Kidney (tissue), 22 donors: ENCODE measurements around the gene STK16. TPM values are rescaled to one million over a fixed set of nuclear protein-coding genes. Genes with fewer than 3 reads are reported as not detected.

ENCODE experiments used
- DNase-seq, 5 donors: peaks; one replicate each; pipeline ENCODE4 v3.0.0-alpha.2; 2013 to 2020
- FAIRE-seq: peaks from 2 replicates; lab custom pipeline; 2012; peaks lifted over from hg19 to GRCh38; lab: Jason Lieb, UNC
- H3K27ac ChIP-seq, 2 donors: one replicate each; pipeline ENCODE4 v1.7.0; 2013; ENCODE audit warnings: low read depth in 2 of 2, low read length in 2 of 2, inconsistent platforms in 1 of 2
- H3K27me3 ChIP-seq: one replicate; pipeline ENCODE4 v1.7.1; 2013; ENCODE audit warnings: low read length, inconsistent platforms; ENCODE audit not compliant: control insufficient read depth, insufficient read depth
- H3K36me3 ChIP-seq, 3 donors: one replicate each; pipeline versions ENCODE4 v1.7.0 to v1.7.1; 2013; ENCODE audit warnings: low read length in 3 of 3, control low read depth in 1 of 3, inconsistent platforms in 1 of 3; ENCODE audit not compliant: insufficient read depth in 3 of 3, control insufficient read depth in 2 of 3
- H3K4me1 ChIP-seq, 3 donors: one replicate each; pipeline versions ENCODE4 v1.7.0 to v1.7.1; 2013; ENCODE audit warnings: low read length in 3 of 3, inconsistent platforms in 1 of 3, low read depth in 1 of 3; ENCODE audit not compliant: control insufficient read depth in 2 of 3, insufficient read depth in 2 of 3
- H3K4me3 ChIP-seq, 3 donors: one replicate each; pipeline versions ENCODE4 v1.7.0 to v1.8.1; 2013; ENCODE audit warnings: low read length in 3 of 3, control low read depth in 1 of 3, inconsistent platforms in 1 of 3
- H3K9ac ChIP-seq, 3 donors: one replicate each; pipeline versions ENCODE4 v1.7.0 to v1.7.1; 2013; ENCODE audit warnings: low read length in 3 of 3, control low read depth in 1 of 3, inconsistent platforms in 1 of 3
- H3K9me3 ChIP-seq, 3 donors: one replicate each; pipeline versions ENCODE4 v1.7.0 to v1.7.1; 2013; ENCODE audit warnings: low read length in 3 of 3, control low read depth in 1 of 3, inconsistent platforms in 1 of 3; ENCODE audit not compliant: control insufficient read depth in 2 of 3, insufficient read depth in 1 of 3
- CTCF ChIP-seq: IDR thresholded peaks from 3 replicates; pipeline ENCODE4 v1.5.1; 2012; ENCODE audit warnings: mild to moderate bottlenecking, moderate library complexity, borderline replicate concordance; ENCODE audit not compliant: insufficient read depth; ENCODE audit errors: extremely low read depth
- intact Hi-C: fragments of 100-400 bp; cut with DNase I; formaldehyde crosslinking; loops from one replicate; pipeline ENCODE4 v1.11.1; 2022
- long read RNA-seq, 10 donors: library from polyadenylated mRNA in 1 of 10; unstranded in 1 of 10; transcript quantifications; one replicate each; pipeline ENCODE4 v2.0.0 and lab custom pipeline, GENCODE V29; 2021 to 2026
- polyA plus RNA-seq: library from polyadenylated mRNA; stranded (reverse); fragments of 350-450 nt; fragmentation: Illumina TruSeq; extraction: RNeasy Lipid Tissue Mini Kit (QIAGEN cat#74804); gene quantifications from one replicate; pipeline ENCODE4 v1.2.3, GENCODE V29; 2014; ENCODE audit warnings: low read depth, low replicate concordance; ENCODE audit not compliant: insufficient read depth
- total RNA-seq: library from RNA; stranded (reverse); fragmentation: NEBNext Ultra II Directional; extraction: Animal tissue kit (Norgen Biotek cat#: 25700); gene quantifications from one replicate; pipeline ENCODE4 v1.2.1, GENCODE V29; 2021
- donor health status: control.
- donor health status: control.
- donor health status: control.
- donor health status: control.
- donor health status: control.
- donor health status: DM: yes; HTN: yes; CAD: no.
- donor health status: Normal renal cell carcinoma (clear cell type).

The STK16 gene
- total RNA-seq (29.9 TPM), polyA plus RNA-seq (53.8 TPM)
- long read RNA-seq, donor 1, partial matches to known transcripts = 8 of 14 reads
- long read RNA-seq, donor 1, other reads (novel, unspliced or antisense) = 0 of 14 reads
- long read RNA-seq, donor 2, partial matches to known transcripts = 6 of 11 reads
- long read RNA-seq, donor 2, other reads (novel, unspliced or antisense) = 0 of 11 reads
- long read RNA-seq, donor 3, transcript STK16-204 (8 exons, 2,868 nt) = major isoform, 6 of 6 reads
- long read RNA-seq, donor 3, partial matches to known transcripts = 0 of 6 reads
- long read RNA-seq, donor 3, other reads (novel, unspliced or antisense) = 0 of 6 reads
- long read RNA-seq, donor 4, transcript STK16-204 (8 exons, 2,868 nt) = major isoform, 6 of 16 reads
- long read RNA-seq, donor 4, partial matches to known transcripts = 7 of 16 reads
- long read RNA-seq, donor 4, other reads (novel, unspliced or antisense) = 0 of 16 reads
- long read RNA-seq, donor 5, partial matches to known transcripts = 0 of 2 reads
- long read RNA-seq, donor 5, other reads (novel, unspliced or antisense) = 0 of 2 reads
- long read RNA-seq, donor 6, transcript STK16-204 (8 exons, 2,868 nt) = major isoform, 9 of 12 reads
- long read RNA-seq, donor 6, partial matches to known transcripts = 0 of 12 reads
- long read RNA-seq, donor 6, other reads (novel, unspliced or antisense) = 0 of 12 reads
- long read RNA-seq, donor 7, partial matches to known transcripts = 3 of 9 reads
- long read RNA-seq, donor 7, other reads (novel, unspliced or antisense) = 5 of 9 reads
- long read RNA-seq, donor 8, partial matches to known transcripts = 0 of 3 reads
- long read RNA-seq, donor 8, other reads (novel, unspliced or antisense) = 0 of 3 reads
- long read RNA-seq, donor 9, partial matches to known transcripts = 0 of 4 reads
- long read RNA-seq, donor 9, other reads (novel, unspliced or antisense) = 0 of 4 reads
- long read RNA-seq, donor 10, transcript STK16-204 (8 exons, 2,868 nt) = major isoform, 5 of 7 reads
- long read RNA-seq, donor 10, partial matches to known transcripts = 0 of 7 reads
- long read RNA-seq, donor 10, other reads (novel, unspliced or antisense) = 0 of 7 reads

DNA sequence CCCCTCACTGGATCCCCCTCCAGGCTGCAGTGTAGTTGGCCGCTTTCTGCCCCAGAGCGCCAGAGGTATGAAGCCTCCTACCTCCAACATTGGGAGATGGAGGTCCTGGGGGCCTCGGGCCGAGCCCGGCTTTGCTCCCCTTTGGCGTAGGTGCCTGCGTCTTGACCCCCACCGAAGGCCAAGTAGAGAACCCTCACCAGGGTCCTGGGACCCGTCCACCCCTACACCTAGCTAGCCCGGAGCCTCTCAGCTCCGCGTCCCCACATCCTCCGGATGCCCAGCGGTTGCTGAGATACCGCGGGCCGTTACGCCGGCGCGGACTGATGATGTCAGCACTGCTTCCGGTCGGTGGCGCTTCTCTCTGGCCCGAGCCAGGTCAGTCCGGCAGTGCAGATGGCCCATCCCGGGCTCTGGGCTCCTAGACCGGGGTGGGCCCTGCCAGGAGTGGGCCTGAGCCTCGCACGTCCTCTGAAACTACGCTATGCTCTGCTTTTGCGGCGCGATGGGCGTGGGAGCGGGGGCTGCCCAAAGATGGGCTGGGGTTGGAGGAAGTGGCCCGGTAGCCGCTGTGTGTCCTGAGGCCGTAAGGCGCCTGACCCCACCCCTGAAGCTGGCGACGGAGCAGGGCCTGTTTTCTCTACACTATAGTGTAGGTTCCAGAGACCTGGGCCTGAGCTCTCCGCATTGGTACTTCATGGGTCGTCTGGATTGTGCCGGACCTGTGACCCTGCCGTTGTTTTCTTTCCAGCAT is at the start of gene STK16, which contains the start of gene GLB1L:
TSS of gene STK16 (plus strand) at position 332 of the 751 bp plus-strand sequence. CDS start 521 bp downstream, outside the sequence.
TSS of gene GLB1L (minus strand) at position 297 of the 751 bp plus-strand sequence. CDS start 1,871 bp downstream, outside the sequence.
- H3K4me3 ChIP-seq = peak within 1 kb of the TSS; percentile 77 to 92 (median 82)
- no peaks in the 10 kb centered on the region for H3K27me3 ChIP-seq
- peaks cover 6 to 54% (median 41%) of the 10 kb centered on the region in 3 donors for H3K4me1 ChIP-seq
- TF ChIP-seq CTCF = no peak
- peak within 1 kb of the TSS; percentile 65 to 98 (median 91) for H3K9ac ChIP-seq
- FAIRE-seq = no peak
- H3K9me3 ChIP-seq = no peaks in the 10 kb centered on the region
- H3K27ac ChIP-seq = peak within 1 kb of the TSS; percentile 96 to 98
- peak; percentile 95 to 98 (median 97) for DNase-seq
- intact Hi-C loops = no loop called here
- peaks cover 0 to 2% (median 1%) of the 10 kb centered on the region in 3 donors for H3K36me3 ChIP-seq

DNA sequence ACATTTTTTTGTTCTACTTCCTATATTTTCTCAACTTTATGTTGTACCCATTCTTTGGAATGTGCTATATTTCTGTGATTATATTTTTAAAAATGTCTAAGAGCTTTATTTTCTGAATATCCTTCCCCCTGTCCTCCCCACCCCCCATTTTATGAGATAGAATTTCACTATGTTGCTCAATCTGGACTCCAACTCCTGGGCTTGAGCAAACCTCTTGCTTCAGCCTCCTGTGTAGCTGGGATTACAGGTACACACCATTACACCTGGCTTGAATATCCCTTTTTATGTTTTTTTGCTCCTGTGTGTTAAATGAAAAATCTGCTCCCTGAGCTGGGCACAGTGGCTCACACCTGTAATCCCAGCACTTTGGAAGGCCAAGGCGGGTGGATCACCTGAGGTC is 47.9 kb upstream of the STK16 start:
- DNase-seq (no peak), FAIRE-seq (no peak)
- Histone ChIP-seq H3K36me3 (no peaks in the 10 kb centered on the region), H3K4me3 (no peak overlapping the region), H3K9me3 (no peaks in the 10 kb centered on the region), H3K27ac (no peak overlapping the region), H3K4me1 (no peaks in the 10 kb centered on the region), H3K9ac (no peak overlapping the region), H3K27me3 (no peaks in the 10 kb centered on the region)
- no peak for TF ChIP-seq CTCF
- intact Hi-C loops = no loop called here

DNA sequence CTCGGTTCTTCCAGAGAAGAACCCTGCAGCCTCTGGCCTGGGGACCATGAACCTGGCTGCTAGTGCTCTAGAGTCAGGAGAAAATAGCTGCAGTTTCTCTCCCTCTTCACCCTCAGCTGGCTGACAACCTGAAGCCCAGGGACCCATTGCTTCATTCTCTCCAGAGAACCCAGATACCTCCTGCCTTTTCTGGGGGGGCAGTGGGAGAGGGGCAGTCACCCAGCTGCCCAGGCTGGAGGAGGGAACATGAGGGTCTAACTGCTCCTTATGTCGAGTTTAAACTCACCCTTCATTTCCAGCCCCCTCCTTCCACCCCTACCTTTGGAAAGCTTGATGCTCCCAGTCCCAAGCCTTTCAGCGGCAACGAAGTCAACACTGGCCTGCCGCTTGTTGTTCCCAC is 46.3 kb upstream of the STK16 start:
- Histone ChIP-seq H3K27ac (no peak overlapping the region), H3K4me3 (no peak overlapping the region), H3K27me3 (no peaks in the 10 kb centered on the region), H3K4me1 (no peaks in the 10 kb centered on the region), H3K9me3 (no peaks in the 10 kb centered on the region), H3K36me3 (no peaks in the 10 kb centered on the region), H3K9ac (no peak overlapping the region)
- intact Hi-C loops = no loop called here
- no peak for TF ChIP-seq CTCF
- DNase-seq = no peak
- FAIRE-seq = no peak
